OCI-LY1 (cell line): ENCODE data around the gene SPATA20.

Experiments used
- H2AFZ ChIP-seq: fragments of 200-600 bp; sonication (generic), shearing (Covaris generic); 2 replicates; pipeline ENCODE4 v1.6.0; 2014; ENCODE audit warnings: antibody characterized with exemption, mild to moderate bottlenecking, low read length
- H3F3A ChIP-seq: fragments of 200-600 bp; sonication (generic), shearing (Covaris generic); 2 replicates; pipeline ENCODE4 v1.6.0; 2014; ENCODE audit warnings: mild to moderate bottlenecking, antibody characterized with exemption, low read length, moderate library complexity; ENCODE audit not compliant: insufficient read depth
- H3K27ac ChIP-seq: fragments of 200-600 bp; sonication (generic); 2 replicates; pipeline ENCODE4 v1.5.1; 2014; ENCODE audit warnings: low read length, mixed run types, mild to moderate bottlenecking, low read depth; ENCODE audit not compliant: poor library complexity, severe bottlenecking
- H3K27me3 ChIP-seq: fragments of 200-600 bp; sonication (generic); 2 replicates; pipeline ENCODE4 v1.6.0; 2014; ENCODE audit warnings: antibody characterized with exemption, mild to moderate bottlenecking, low read length, moderate library complexity; ENCODE audit not compliant: insufficient read depth
- H3K36me3 ChIP-seq: fragments of 200-600 bp; sonication (generic); 2 replicates; pipeline ENCODE4 v1.6.1; 2014; ENCODE audit warnings: mild to moderate bottlenecking, antibody characterized with exemption, low read length, moderate library complexity, mixed read lengths; ENCODE audit not compliant: insufficient read depth
- H3K4me1 ChIP-seq: fragments of 200-600 bp; sonication (generic); 2 replicates; pipeline ENCODE4 v1.5.1; 2014; ENCODE audit warnings: mild to moderate bottlenecking, low read length, moderate library complexity; ENCODE audit not compliant: insufficient read depth, severe bottlenecking
- H3K4me2 ChIP-seq: fragments of 200-600 bp; sonication (generic), shearing (Covaris generic); 2 replicates; pipeline ENCODE4 v1.6.1; 2014; ENCODE audit warnings: low read length
- H3K4me3 ChIP-seq: fragments of 200-600 bp; sonication (generic); 2 replicates; pipeline ENCODE4 v1.5.1; 2014; ENCODE audit warnings: low read length, low read depth, mild to moderate bottlenecking, mixed read lengths; ENCODE audit not compliant: poor library complexity, severe bottlenecking
- H3K79me2 ChIP-seq: fragments of 200-600 bp; shearing (Covaris generic); 2 replicates; pipeline ENCODE4 v1.6.1; 2016; ENCODE audit warnings: mixed run types, low read length, mixed read lengths; ENCODE audit not compliant: insufficient read depth
- H3K9ac ChIP-seq: fragments of 200-600 bp; sonication (generic), shearing (Covaris generic); 2 replicates; pipeline ENCODE4 v1.6.1; 2014; ENCODE audit warnings: mild to moderate bottlenecking, low read length, mixed read lengths
- H3K9me2 ChIP-seq: fragments of 200-600 bp; sonication (generic), shearing (Covaris generic); 2 replicates; pipeline ENCODE4 v1.6.1; 2014; ENCODE audit warnings: low read depth, mild to moderate bottlenecking, low read length, mixed read lengths
- H3K9me3 ChIP-seq: fragments of 200-600 bp; shearing (Covaris generic); 2 replicates; pipeline ENCODE4 v1.6.1; 2014; ENCODE audit warnings: low read length, mixed read lengths
- H4K20me1 ChIP-seq: fragments of 200-600 bp; sonication (generic), shearing (Covaris generic); 2 replicates; pipeline ENCODE4 v1.6.0; 2016; ENCODE audit warnings: mild to moderate bottlenecking, low read length; ENCODE audit not compliant: insufficient read depth
- EZH2 ChIP-seq: fragments of 200-600 bp; sonication (generic), shearing (Covaris generic); IDR thresholded peaks from 2 replicates; pipeline ENCODE4 v1.8.0; 2017; ENCODE audit warnings: borderline replicate concordance, mixed run types, mild to moderate bottlenecking, antibody characterized with exemption, low read length, moderate library complexity, mixed read lengths
- TF ChIP-seq, protein P1 (sequence below): fragments of 200-600 bp; sonication (generic), shearing (Covaris generic); IDR thresholded peaks from 2 replicates; pipeline ENCODE4 v1.5.1; 2017; ENCODE audit warnings: mild to moderate bottlenecking, antibody characterized with exemption, low read length, moderate library complexity, mixed read lengths

Gene SPATA20

DNA sequence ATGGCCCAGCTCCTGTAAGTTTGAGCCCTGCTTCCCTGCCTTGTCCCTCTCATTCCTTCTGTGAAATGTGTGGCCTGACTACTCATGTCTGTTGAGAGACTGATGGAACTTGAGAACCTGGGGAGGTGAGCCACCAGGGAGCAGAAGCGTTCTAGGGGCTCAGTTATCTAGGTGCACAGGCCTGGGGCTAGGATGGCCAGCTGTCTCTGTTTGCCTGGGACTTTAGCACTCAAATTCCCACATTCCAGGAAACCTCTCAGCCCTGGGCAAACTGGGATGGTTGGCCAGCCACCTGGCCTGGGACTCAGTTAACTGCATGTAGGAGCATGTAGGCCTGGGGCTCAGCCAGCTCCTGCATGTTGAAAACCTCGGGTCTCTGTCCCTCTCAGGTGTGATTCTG lies 23.8 kb upstream of the SPATA20 start:
- Histone ChIP-seq H3K4me2 (no peak overlapping the region), H3K27ac (no peak overlapping the region), H2AFZ (no peak overlapping the region), H3K4me1 (no peaks in the 10 kb centered on the region), H3K79me2 (no peaks in the 10 kb centered on the region), H3K9me2 (no peaks in the 10 kb centered on the region), H3F3A (no peaks in the 10 kb centered on the region), H3K9ac (no peak overlapping the region), H3K27me3 (no peaks in the 10 kb centered on the region), H4K20me1 (no peaks in the 10 kb centered on the region), H3K36me3 (no peaks in the 10 kb centered on the region), H3K4me3 (no peak overlapping the region), H3K9me3 (no peaks in the 10 kb centered on the region)
- no peak for TF ChIP-seq EZH2
- TF ChIP-seq, protein P1, sequence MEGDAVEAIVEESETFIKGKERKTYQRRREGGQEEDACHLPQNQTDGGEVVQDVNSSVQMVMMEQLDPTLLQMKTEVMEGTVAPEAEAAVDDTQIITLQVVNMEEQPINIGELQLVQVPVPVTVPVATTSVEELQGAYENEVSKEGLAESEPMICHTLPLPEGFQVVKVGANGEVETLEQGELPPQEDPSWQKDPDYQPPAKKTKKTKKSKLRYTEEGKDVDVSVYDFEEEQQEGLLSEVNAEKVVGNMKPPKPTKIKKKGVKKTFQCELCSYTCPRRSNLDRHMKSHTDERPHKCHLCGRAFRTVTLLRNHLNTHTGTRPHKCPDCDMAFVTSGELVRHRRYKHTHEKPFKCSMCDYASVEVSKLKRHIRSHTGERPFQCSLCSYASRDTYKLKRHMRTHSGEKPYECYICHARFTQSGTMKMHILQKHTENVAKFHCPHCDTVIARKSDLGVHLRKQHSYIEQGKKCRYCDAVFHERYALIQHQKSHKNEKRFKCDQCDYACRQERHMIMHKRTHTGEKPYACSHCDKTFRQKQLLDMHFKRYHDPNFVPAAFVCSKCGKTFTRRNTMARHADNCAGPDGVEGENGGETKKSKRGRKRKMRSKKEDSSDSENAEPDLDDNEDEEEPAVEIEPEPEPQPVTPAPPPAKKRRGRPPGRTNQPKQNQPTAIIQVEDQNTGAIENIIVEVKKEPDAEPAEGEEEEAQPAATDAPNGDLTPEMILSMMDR, result no peak

- no peaks in the 10 kb centered on the region for H3K9me3 ChIP-seq
- no peak overlapping the region for H2AFZ ChIP-seq
- no peaks in the 10 kb centered on the region for H3F3A ChIP-seq
- no peak for TF ChIP-seq EZH2
- TF ChIP-seq, protein P1, result no peak
- H4K20me1 ChIP-seq, result no peaks in the 10 kb centered on the region
- H3K4me2 ChIP-seq, result no peak overlapping the region
- no peaks in the 10 kb centered on the region for H3K36me3 ChIP-seq
- no peaks in the 10 kb centered on the region for H3K4me1 ChIP-seq
- no peak overlapping the region for H3K4me3 ChIP-seq
- no peak overlapping the region for H3K9ac ChIP-seq
- no peaks in the 10 kb centered on the region for H3K79me2 ChIP-seq
- H3K27ac ChIP-seq, result no peak overlapping the region
- H3K9me2 ChIP-seq, result no peaks in the 10 kb centered on the region
- H3K27me3 ChIP-seq, result no peaks in the 10 kb centered on the region
Measured at GRCh38 chr17:50524838-50525237, 22.1 kb upstream of the SPATA20 start.

- Histone ChIP-seq H3K4me3 (no peak overlapping the region), H3K9ac (no peak overlapping the region), H3K79me2 (no peaks in the 10 kb centered on the region), H3K9me2 (no peaks in the 10 kb centered on the region), H3K4me2 (no peak overlapping the region), H3F3A (no peaks in the 10 kb centered on the region), H3K27ac (no peak overlapping the region), H2AFZ (no peak overlapping the region), H3K4me1 (no peaks in the 10 kb centered on the region), H4K20me1 (no peaks in the 10 kb centered on the region), H3K36me3 (no peaks in the 10 kb centered on the region), H3K9me3 (no peaks in the 10 kb centered on the region), H3K27me3 (peaks cover 3% of the 10 kb centered on the region; the same call in 1 of the 2 replicates)
- TF ChIP-seq, protein P1, result no peak
- TF ChIP-seq EZH2, result no peak
Measured at GRCh38 chr17:50527155-50527762, 19.7 kb upstream of the SPATA20 start.
